ENCODE data around the gene GFPT2.

GFPT2 gene

DNA sequence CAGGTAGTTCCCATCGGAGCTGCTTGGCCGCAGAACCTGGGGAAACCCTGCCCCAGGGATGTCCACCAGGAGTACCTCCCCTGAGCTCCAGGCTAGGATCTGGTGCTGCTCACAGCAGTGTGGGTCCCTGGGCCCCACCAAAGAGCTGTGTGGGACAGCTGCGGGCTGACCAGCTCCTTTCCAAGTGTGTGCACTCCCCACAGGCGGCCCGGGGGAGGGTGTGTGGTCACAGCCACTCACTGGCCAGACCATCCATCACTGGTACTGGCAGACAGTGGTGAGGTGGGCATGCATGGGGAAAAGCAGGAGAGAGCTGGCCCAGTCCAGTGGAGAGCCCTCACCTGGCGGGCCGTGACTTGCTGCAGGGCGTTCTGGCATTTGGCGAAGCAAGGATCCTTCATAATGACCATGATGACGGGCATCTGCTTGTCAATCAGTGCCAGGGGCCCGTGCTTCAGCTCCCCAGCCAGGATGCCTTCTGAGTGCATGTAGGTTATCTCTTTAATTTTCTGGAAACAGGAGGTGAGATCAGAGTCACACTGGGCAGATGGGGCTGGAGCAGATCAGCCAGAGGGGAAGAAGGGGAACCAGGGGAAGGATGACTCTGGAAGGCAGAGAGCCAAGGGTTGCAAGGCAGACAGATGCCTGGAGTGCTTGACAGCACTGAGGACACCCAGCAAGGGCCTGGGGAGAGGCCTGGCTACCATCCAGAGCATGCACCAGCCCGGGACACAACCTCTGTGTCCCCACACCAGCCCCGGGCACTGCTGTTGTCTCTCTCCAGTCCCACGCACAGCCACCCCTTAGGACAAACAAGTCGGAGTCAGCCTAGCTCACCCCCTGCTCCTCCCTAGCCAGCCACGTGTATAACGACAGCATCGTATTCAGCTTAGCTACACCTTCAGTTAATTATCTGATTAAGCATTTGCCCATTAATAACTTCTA is 48.4 kb downstream of the GFPT2 start:
- Histone ChIP-seq H3K4me3 (replicated peaks; ENCODE audit: low read depth, low read length) (no peak overlapping the region), H3K27me3 (replicated peaks; ENCODE audit: control insufficient read depth, insufficient read depth, low read length) (no peaks in the 10 kb centered on the region), H3K36me3 (ENCODE audit: control insufficient read depth, insufficient read depth, low read length) (no peaks in the 10 kb centered on the region)
- no peak for DNase-seq (ENCODE audit: extremely low read depth, insufficient read length)
- no peak for TF ChIP-seq CTCF (IDR thresholded peaks at IDR 0.05; ENCODE audit: insufficient read depth, low read length, poor library complexity, severe bottlenecking)

GRCh38 chr5:180304016-180304292 is 49.2 kb downstream of the GFPT2 start:
- Histone ChIP-seq H3K27me3 (replicated peaks; ENCODE audit: control insufficient read depth, insufficient read depth, low read length) (no peaks in the 10 kb centered on the region), H3K36me3 (ENCODE audit: control insufficient read depth, insufficient read depth, low read length) (no peaks in the 10 kb centered on the region), H3K4me3 (replicated peaks; ENCODE audit: low read depth, low read length) (no peak overlapping the region)
- TF ChIP-seq CTCF (IDR thresholded peaks at IDR 0.05; ENCODE audit: insufficient read depth, low read length, poor library complexity, severe bottlenecking), result no peak
- no peak for DNase-seq (ENCODE audit: extremely low read depth, insufficient read length)

DNA sequence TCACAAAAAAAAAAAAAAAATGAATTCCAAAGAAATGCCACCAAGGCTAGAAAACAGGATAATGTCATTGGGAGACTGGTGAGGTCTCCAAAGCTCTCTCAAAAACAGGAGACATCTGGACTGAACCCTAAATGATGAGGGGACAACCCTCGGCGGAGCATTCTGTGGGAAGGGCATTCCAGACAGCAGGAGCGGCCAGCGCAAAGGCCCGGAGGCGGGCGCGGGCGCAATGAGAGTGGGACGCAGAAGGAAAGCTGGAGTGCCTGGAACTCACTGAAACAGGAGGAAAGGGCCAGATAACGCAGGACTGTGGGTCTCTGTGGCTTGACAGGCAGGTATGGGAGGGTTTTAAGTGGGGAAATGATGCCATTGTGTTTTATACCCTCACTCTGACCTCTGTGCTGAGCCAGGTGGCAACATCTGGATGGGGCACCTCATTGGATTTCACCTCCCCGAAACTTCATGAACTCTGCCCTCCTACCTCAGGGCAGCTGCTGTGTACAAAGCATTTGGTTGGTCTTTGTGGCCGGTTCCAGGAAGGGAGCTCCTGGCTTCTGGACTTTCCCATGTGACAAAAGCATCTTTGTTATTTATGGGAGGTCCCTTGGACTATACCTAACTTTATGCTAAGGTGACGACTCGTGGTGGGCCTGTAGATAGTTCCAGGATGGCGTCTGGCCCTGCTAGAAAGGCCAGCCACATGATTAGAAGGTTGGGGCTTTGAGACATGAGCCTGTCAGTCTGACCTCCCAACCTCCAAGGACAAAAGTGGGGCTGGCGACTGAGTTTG is 49.7 kb downstream of the GFPT2 start:
- no peaks in the 10 kb centered on the region for H3K27me3 ChIP-seq (replicated peaks; ENCODE audit: control insufficient read depth, insufficient read depth, low read length)
- TF ChIP-seq CTCF (IDR thresholded peaks at IDR 0.05; ENCODE audit: insufficient read depth, low read length, poor library complexity, severe bottlenecking), result no peak
- no peaks in the 10 kb centered on the region for H3K36me3 ChIP-seq (ENCODE audit: control insufficient read depth, insufficient read depth, low read length)
- DNase-seq (ENCODE audit: extremely low read depth, insufficient read length), result no peak
- no peak overlapping the region for H3K4me3 ChIP-seq (replicated peaks; ENCODE audit: low read depth, low read length)

DNA sequence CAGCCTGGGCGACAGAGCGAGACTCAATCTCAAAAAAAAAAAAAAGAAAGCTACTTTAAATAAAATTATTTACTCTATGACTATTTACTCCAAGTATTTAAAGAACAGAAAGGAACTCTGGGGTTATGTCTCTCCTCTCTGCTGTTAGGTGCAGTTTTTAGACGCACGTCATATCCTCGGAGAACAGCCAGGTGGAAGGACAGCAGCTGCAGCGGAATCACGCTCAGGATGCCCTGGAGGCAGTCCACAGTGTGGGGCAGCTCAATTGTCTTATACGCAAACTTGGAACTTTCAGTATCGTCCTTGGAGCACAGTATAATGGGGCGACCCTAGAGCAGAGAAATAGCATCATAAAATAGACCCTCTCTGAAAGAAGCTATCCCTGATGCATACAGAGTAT is 50.9 kb downstream of the GFPT2 start:
- no peak for DNase-seq (ENCODE audit: extremely low read depth, insufficient read length)
- TF ChIP-seq CTCF (IDR thresholded peaks at IDR 0.05; ENCODE audit: insufficient read depth, low read length, poor library complexity, severe bottlenecking), result no peak
- H3K4me3 ChIP-seq (replicated peaks; ENCODE audit: low read depth, low read length), result no peak overlapping the region
- no peaks in the 10 kb centered on the region for H3K27me3 ChIP-seq (replicated peaks; ENCODE audit: control insufficient read depth, insufficient read depth, low read length)
- H3K36me3 ChIP-seq (ENCODE audit: control insufficient read depth, insufficient read depth, low read length), result no peaks in the 10 kb centered on the region

GRCh38 chr5:180301253-180301652 is 51.9 kb downstream of the GFPT2 start:
- no peaks in the 10 kb centered on the region for H3K36me3 ChIP-seq (ENCODE audit: control insufficient read depth, insufficient read depth, low read length)
- H3K27me3 ChIP-seq (replicated peaks; ENCODE audit: control insufficient read depth, insufficient read depth, low read length), result no peaks in the 10 kb centered on the region
- TF ChIP-seq CTCF (IDR thresholded peaks at IDR 0.05; ENCODE audit: insufficient read depth, low read length, poor library complexity, severe bottlenecking), result no peak
- DNase-seq (ENCODE audit: extremely low read depth, insufficient read length), result no peak
- H3K4me3 ChIP-seq (replicated peaks; ENCODE audit: low read depth, low read length), result no peak overlapping the region
